Esophagus muscularis mucosa (tissue), 3 donors: ENCODE data around the gene VPS35L.

ENCODE experiments used
- POLR2A ChIP-seq: fragments of 450-650 bp; IDR thresholded peaks from one replicate; pipeline ENCODE4 v1.6.1; 2017; ENCODE audit warnings: antibody characterized with exemption, moderate library complexity, mild to moderate bottlenecking, low read depth
- TF ChIP-seq, protein P1 (sequence below), 3 experiments: fragments of 200-600 bp in 2 of 3; fragments of 450-650 bp in 1 of 3; sonication (generic) in 2 of 3; IDR thresholded peaks; one replicate each; pipeline ENCODE4 v1.5.1; 2017 to 2019; ENCODE audit warnings: antibody characterized with exemption in 3 of 3, mild to moderate bottlenecking in 2 of 3, moderate library complexity in 1 of 3

DNA sequence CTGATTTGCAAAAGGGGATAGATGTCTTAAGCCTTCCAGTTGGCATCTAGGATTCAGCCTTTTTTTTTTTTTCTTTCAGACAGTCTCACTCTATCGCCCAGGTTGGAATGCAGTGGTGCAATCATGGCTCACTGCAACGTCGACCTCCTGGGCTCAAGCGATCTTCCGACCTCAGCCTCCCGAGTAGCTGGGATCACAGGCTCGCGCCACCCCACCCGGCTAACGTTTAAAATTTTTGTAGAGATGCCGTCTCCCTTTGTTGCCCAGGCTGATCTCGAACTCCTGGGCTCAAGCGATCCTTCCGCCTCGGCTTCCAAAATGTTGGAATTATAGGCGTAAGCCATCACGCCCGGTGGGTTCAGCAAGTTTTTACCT, 32.3 kb upstream of the VPS35L start:
- TF ChIP-seq, protein P1, sequence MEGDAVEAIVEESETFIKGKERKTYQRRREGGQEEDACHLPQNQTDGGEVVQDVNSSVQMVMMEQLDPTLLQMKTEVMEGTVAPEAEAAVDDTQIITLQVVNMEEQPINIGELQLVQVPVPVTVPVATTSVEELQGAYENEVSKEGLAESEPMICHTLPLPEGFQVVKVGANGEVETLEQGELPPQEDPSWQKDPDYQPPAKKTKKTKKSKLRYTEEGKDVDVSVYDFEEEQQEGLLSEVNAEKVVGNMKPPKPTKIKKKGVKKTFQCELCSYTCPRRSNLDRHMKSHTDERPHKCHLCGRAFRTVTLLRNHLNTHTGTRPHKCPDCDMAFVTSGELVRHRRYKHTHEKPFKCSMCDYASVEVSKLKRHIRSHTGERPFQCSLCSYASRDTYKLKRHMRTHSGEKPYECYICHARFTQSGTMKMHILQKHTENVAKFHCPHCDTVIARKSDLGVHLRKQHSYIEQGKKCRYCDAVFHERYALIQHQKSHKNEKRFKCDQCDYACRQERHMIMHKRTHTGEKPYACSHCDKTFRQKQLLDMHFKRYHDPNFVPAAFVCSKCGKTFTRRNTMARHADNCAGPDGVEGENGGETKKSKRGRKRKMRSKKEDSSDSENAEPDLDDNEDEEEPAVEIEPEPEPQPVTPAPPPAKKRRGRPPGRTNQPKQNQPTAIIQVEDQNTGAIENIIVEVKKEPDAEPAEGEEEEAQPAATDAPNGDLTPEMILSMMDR (IDR thresholded peaks at IDR 0.05), result no peak
- no peak for TF ChIP-seq POLR2A
